Measurements from ENCODE around the gene MAG.

Gene MAG

DNA sequence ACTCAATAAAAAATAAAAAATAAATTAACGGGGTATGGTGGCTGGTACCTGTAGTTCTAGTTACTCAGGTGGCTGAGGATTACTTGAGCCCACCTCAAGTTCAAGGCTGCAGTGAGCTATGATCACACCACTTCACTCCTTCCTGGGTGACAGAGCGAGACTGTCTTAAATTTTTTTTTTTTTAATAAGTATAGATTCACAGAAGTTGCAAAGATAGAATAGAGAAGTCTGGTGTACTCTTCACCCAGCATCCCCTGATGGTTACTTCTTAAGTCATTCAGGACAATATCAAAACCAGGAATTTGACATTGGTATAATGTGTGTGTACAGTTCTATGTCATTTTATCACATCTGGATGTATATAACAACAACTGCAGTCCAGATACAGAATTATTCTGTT is 29.3 kb downstream of the MAG start:
- TF ChIP-seq, protein P1, sequence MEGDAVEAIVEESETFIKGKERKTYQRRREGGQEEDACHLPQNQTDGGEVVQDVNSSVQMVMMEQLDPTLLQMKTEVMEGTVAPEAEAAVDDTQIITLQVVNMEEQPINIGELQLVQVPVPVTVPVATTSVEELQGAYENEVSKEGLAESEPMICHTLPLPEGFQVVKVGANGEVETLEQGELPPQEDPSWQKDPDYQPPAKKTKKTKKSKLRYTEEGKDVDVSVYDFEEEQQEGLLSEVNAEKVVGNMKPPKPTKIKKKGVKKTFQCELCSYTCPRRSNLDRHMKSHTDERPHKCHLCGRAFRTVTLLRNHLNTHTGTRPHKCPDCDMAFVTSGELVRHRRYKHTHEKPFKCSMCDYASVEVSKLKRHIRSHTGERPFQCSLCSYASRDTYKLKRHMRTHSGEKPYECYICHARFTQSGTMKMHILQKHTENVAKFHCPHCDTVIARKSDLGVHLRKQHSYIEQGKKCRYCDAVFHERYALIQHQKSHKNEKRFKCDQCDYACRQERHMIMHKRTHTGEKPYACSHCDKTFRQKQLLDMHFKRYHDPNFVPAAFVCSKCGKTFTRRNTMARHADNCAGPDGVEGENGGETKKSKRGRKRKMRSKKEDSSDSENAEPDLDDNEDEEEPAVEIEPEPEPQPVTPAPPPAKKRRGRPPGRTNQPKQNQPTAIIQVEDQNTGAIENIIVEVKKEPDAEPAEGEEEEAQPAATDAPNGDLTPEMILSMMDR (IDR thresholded peaks at IDR 0.05) = no peak
- H3K27ac ChIP-seq = no peak overlapping the region
- no peak overlapping the region for H3K4me3 ChIP-seq
- no peak for DNase-seq (ENCODE audit: low spot score)

DNA sequence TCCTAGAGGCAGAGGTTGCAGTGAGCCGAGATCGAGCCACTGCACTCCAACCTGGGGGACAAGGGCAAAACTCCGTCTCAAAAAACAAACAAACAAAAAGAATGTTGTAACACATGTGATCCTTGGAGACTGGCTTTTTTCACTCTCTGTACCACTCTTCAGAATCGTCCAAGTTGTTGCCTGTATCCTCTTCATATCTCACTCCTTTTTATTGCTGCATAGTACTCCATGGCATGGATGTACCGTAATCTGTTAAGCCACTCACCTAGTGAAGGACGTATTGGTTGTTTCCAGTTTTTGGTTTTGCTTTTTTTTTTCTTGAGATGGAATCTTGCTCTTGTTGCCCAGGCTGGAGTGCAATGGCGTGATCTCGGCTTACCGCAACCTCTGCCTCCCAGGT is 30.1 kb downstream of the MAG start:
- no peak for DNase-seq (ENCODE audit: low spot score)
- TF ChIP-seq, protein P1 (IDR thresholded peaks at IDR 0.05) = no peak

DNA sequence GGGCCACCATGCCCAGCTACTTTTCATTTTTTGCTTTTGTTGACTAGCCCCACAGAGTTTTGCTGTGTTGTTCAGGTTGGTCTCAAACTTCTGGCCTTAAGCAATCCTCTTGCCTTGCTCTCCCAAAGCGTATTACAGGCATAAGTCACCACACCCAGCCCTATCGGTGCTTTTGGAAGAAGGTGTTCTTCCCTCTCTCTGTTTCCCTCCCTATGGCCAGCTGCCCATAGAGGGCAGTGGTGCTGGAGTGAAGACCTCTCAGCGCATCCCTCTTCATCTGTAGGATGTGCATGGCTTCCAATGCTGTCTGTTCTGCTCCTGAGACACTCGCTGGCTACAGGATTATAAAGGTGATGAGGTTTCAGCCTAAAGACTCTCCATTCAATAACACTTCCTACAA is 35.7 kb downstream of the MAG start:
- H3K4me3 ChIP-seq = no peak overlapping the region
- no peak overlapping the region for H3K27ac ChIP-seq
- TF ChIP-seq, protein P1 (IDR thresholded peaks at IDR 0.05) = no peak
- no peak for DNase-seq (ENCODE audit: low spot score)

More for the DNA sequence above, 30.1 kb downstream of the MAG start:
- H3K27ac ChIP-seq = no peak overlapping the region
- H3K4me3 ChIP-seq = no peak overlapping the region

DNA sequence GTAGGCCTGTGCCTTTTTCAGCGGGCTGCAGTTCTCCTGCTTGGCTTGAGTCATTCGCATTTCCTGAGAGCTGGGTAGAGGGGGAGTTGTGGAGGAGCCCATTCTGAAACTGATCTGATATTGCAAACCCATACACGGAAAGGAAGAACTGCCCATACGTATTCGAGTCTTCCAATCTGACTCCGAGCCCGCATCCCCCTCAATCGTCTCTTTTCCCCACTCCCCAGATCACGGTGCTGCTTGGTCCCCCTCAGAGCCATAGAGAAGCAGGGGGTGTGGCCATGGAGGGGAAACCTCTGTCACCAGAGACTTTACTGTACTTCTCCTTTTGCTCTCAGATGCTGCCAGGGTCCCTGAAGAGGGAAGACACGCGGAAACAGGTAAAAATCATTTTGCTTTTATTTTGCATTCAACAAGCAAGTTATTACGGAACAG is 36.9 kb downstream of the MAG start, which contains the start of gene CD22:
TSS of gene CD22 (plus strand) at position 337 of the 435 bp plus-strand sequence. CDS start 2,854 bp downstream, outside the sequence.
- TF ChIP-seq, protein P1 (IDR thresholded peaks at IDR 0.05) = no peak
- DNase-seq (ENCODE audit: low spot score) = no peak
- Histone ChIP-seq H3K4me3 (no peak within 1 kb of the TSS), H3K27ac (no peak within 1 kb of the TSS)

DNA sequence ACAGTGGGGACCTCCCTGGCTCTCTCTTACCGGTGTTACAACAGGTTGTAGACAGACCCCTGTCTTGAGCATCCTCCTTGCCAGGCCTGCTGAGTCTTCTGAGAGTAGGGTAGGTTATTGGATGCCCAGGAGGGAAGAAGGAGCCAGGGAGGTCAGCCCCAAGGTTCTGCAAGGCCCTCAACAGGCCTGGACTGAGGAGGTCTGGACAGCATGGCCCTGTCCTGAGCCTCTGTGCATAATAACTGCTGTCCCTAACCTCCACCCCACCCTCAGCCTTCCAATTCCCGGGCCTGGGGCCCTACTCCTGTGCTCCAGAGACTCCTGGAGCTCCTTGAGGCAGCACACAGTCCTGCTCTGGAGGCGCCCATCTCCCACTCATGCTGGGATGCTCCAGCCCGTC is 37.4 kb downstream of the MAG start:
- TF ChIP-seq, protein P1 (IDR thresholded peaks at IDR 0.05) = no peak
- Histone ChIP-seq H3K4me3 (no peak overlapping the region), H3K27ac (no peak overlapping the region)
- no peak for DNase-seq (ENCODE audit: low spot score)

DNA sequence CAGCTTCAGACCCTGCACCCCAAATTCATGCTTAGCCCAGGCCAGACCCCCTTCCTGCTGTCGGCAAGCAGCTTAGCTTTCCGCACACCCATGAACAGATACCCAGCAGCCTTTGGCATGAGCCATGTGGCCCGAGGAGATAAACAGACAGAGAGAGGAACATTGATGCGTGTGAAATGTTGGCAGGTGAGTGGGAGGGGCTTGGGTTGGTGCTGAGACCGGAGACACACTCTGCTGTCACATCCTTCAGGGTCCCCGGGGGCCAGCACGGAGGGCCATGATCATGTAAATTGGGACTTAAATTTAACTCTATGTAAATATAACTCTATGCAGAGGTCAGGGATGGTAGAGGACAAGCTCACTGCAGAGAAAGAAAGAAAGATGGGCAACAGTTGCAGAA is 38.5 kb downstream of the MAG start:
- TF ChIP-seq, protein P1 (IDR thresholded peaks at IDR 0.05) = no peak
- no peak overlapping the region for H3K4me3 ChIP-seq
- H3K27ac ChIP-seq = no peak overlapping the region
- DNase-seq (ENCODE audit: low spot score) = no peak

DNA sequence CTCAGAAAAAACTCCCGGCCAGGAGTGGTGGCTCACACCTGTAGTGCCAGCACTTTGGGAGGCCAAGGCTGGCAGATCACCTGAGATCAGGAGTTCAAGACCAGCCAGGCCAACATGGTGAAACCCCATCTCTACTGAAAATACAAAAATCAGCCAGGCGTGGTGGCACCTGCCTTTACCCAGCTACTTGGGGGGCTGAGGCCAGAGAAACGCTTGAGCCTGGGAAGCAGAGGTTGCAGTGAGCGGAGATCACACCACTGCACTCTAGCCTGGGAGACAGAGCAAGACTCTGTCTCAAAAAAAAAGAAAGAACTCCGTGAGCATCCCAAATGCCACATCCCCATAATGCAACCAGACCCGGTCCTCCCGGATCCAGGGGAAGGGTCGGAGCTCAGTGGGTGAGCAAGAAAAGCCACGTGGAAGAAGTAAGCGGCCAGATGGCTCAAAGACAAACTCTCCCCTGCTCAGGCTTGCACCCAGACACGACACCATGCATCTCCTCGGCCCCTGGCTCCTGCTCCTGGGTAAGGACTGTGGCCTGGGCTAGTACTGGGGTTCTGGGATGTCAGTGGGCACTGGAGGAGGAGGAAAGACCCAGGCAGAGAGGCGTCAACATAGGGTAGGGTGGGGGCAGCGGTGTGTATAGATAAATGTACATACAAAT is 39.7 kb downstream of the MAG start:
- Histone ChIP-seq H3K4me3 (no peak overlapping the region), H3K27ac (no peak overlapping the region)
- DNase-seq (ENCODE audit: low spot score) = no peak
- TF ChIP-seq, protein P1 (IDR thresholded peaks at IDR 0.05) = no peak

Data from coronary artery (tissue), 2 donors.